SH-SY5Y (cell line): ENCODE data around the gene TGM1.

Source experiments
- GATA2 ChIP-seq: IDR thresholded peaks from 2 replicates; pipeline ENCODE4 v1.6.1; 2011; ENCODE audit warnings: mild to moderate bottlenecking, low read depth, low read length
- GATA3 ChIP-seq: IDR thresholded peaks from 2 replicates; pipeline ENCODE4 v1.6.1; 2011; ENCODE audit warnings: low read depth, mild to moderate bottlenecking, low read length, moderate library complexity

GRCh38 chr14:24256960-24257359 lies 6.0 kb downstream of the TGM1 start:
- no peak for TF ChIP-seq GATA2
- TF ChIP-seq GATA3: no peak
